ENCODE measurements around the gene ZNF708. TPM values are rescaled to one million over a fixed set of nuclear protein-coding genes. Genes with fewer than 3 reads are reported as not detected.

Gene ZNF708
- 10 to 100 TPM; 12.1 to 15.0 (median 14.3) TPM for total RNA-seq

GRCh38 chr19:21328885-21329605 is at the start of gene ZNF708:
TSS of gene ZNF708 (minus strand) at chr19:21329410. CDS start at chr19:21329212, 198 bp downstream.
- no peak for TF ChIP-seq CTCF (IDR thresholded peaks at IDR 0.05; ENCODE audit: low read depth)

GRCh38 chr19:21362291-21362690 is 33.1 kb upstream of the ZNF708 start:
- no peak for TF ChIP-seq CTCF (IDR thresholded peaks at IDR 0.05; ENCODE audit: low read depth)

- no peak for TF ChIP-seq CTCF (IDR thresholded peaks at IDR 0.05; ENCODE audit: low read depth)
Measured at GRCh38 chr19:21358768-21359451, 29.7 kb upstream of the ZNF708 start, which contains the start of gene ZNF738. TSS of gene ZNF738 (plus strand) at chr19:21359000. CDS start at chr19:21359141, 141 bp downstream.

- no peak for TF ChIP-seq CTCF (IDR thresholded peaks at IDR 0.05; ENCODE audit: low read depth)
Measured at GRCh38 chr19:21352830-21353229, 23.6 kb upstream of the ZNF708 start.

GRCh38 chr19:21335721-21336120 is 6.5 kb upstream of the ZNF708 start:
- TF ChIP-seq CTCF (IDR thresholded peaks at IDR 0.05; ENCODE audit: low read depth): no peak

GRCh38 chr19:21328406-21328805 is 804 bp downstream of the ZNF708 start:
- no peak for TF ChIP-seq CTCF (IDR thresholded peaks at IDR 0.05; ENCODE audit: low read depth)

- TF ChIP-seq CTCF (IDR thresholded peaks at IDR 0.05; ENCODE audit: low read depth): no peak
Measured at GRCh38 chr19:21326169-21326568, 3.0 kb downstream of the ZNF708 start.
